SK-MEL-5 (cell line): ENCODE measurements around the gene SHROOM4. TPM values are rescaled to one million over a fixed set of nuclear protein-coding genes. Genes with fewer than 3 reads are reported as not detected.

Experiments
- DNase-seq: peaks from one replicate; pipeline ENCODE4 v3.0.0-alpha.2; 2016; ENCODE audit warnings: low read depth, low spot score
- in situ Hi-C: cut with HindIII; loops from 2 replicates; pipeline ENCODE4 v1.10.0; 2016; ENCODE audit warnings: low sequenced_read_pairs, high pct_unique_total_duplicates, low pct_unique_long_range_greater_than_20kb
- total RNA-seq: library from RNA; depleted of rRNA; stranded (reverse); fragments of >200 nt; shearing (Covaris generic); gene quantifications from 2 replicates; pipeline ENCODE4 v1.2.3, GENCODE V29; 2014

SHROOM4 gene
- total RNA-seq, 1 experiment from 2014 or later, result 3.0 TPM

- in situ Hi-C loops, result no loop called here
- no peak for DNase-seq
Observed at GRCh38 chrX:50798783-50799182, 15.2 kb downstream of the SHROOM4 start.

GRCh38 chrX:50787099-50787498 lies 26.9 kb downstream of the SHROOM4 start:
- no peak for DNase-seq
- in situ Hi-C loops, result no loop called here

- no peak for DNase-seq
- in situ Hi-C loops, result no loop called here
Observed at GRCh38 chrX:50780144-50780543, 33.9 kb downstream of the SHROOM4 start.

GRCh38 chrX:50779694-50780093 lies 34.3 kb downstream of the SHROOM4 start:
- in situ Hi-C loops, result no loop called here
- DNase-seq, result peak; percentile 46

GRCh38 chrX:50778272-50778671 lies 35.7 kb downstream of the SHROOM4 start:
- in situ Hi-C loops, result no loop called here

GRCh38 chrX:50776248-50776647 lies 37.7 kb downstream of the SHROOM4 start:
- DNase-seq, result no peak
- in situ Hi-C loops, result no loop called here

More at GRCh38 chrX:50778272-50778671, 35.7 kb downstream of the SHROOM4 start:
- DNase-seq, result no peak

GRCh38 chrX:50771382-50771781 lies 42.6 kb downstream of the SHROOM4 start:
- no peak for DNase-seq
- in situ Hi-C loops, result no loop called here

GRCh38 chrX:50770702-50771101 lies 43.3 kb downstream of the SHROOM4 start:
- no peak for DNase-seq
- in situ Hi-C loops, result no loop called here

GRCh38 chrX:50769389-50770063 lies 44.5 kb downstream of the SHROOM4 start:
- in situ Hi-C loops, result no loop called here
- DNase-seq, result peak; percentile 92

- DNase-seq, result no peak
Observed at GRCh38 chrX:50768801-50769200, 45.2 kb downstream of the SHROOM4 start.

GRCh38 chrX:50765986-50766385 lies 48.0 kb downstream of the SHROOM4 start:
- in situ Hi-C loops, result no loop called here
- no peak for DNase-seq

More at GRCh38 chrX:50768801-50769200, 45.2 kb downstream of the SHROOM4 start:
- in situ Hi-C loops, result no loop called here

GRCh38 chrX:50762578-50762977 lies 51.4 kb downstream of the SHROOM4 start:
- in situ Hi-C loops, result no loop called here
- DNase-seq, result no peak

- DNase-seq, result no peak
- in situ Hi-C loops, result no loop called here
Observed at GRCh38 chrX:50756276-50756675, 57.7 kb downstream of the SHROOM4 start.

GRCh38 chrX:50751091-50751490 lies 62.9 kb downstream of the SHROOM4 start:
- in situ Hi-C loops, result no loop called here
- peak; percentile 63 for DNase-seq

- in situ Hi-C loops, result no loop called here
Observed at GRCh38 chrX:50747471-50747900, 66.5 kb downstream of the SHROOM4 start.

GRCh38 chrX:50736656-50737055 lies 77.3 kb downstream of the SHROOM4 start:
- in situ Hi-C loops, result no loop called here
- no peak for DNase-seq

More at GRCh38 chrX:50747471-50747900, 66.5 kb downstream of the SHROOM4 start:
- peak; percentile 48 for DNase-seq

GRCh38 chrX:50726296-50726695 lies 87.7 kb downstream of the SHROOM4 start:
- in situ Hi-C loops, result no loop called here

GRCh38 chrX:50725310-50725709 lies 88.7 kb downstream of the SHROOM4 start:
- DNase-seq, result no peak
- in situ Hi-C loops, result no loop called here

More at GRCh38 chrX:50726296-50726695, 87.7 kb downstream of the SHROOM4 start:
- DNase-seq, result no peak

- in situ Hi-C loops, result no loop called here
- DNase-seq, result no peak
Observed at GRCh38 chrX:50723006-50723405, 91.0 kb downstream of the SHROOM4 start.
